KMS-11 (cell line): ENCODE data around the gene UBFD1.
"Not testable (repeated sequence)": the region's sequence is repeated elsewhere in the genome, so short reads cannot be mapped to it uniquely, and the experiment has no call there.

ENCODE experiments used
- H2AFZ ChIP-seq: fragments of 200-600 bp; sonication (generic); 2 replicates; pipeline ENCODE4 v1.6.1; 2016; ENCODE audit warnings: antibody characterized with exemption, mixed run types, low read depth
- H3K27ac ChIP-seq: fragments of 200-600 bp; sonication (generic); 2 replicates; pipeline ENCODE4 v1.6.1; 2016; ENCODE audit warnings: mild to moderate bottlenecking, mixed run types
- H3K27me3 ChIP-seq: fragments of 200-600 bp; sonication (generic); 2 replicates; pipeline ENCODE4 v1.6.1; 2017; ENCODE audit warnings: mild to moderate bottlenecking, low read depth, mixed run types, moderate library complexity; ENCODE audit not compliant: insufficient read depth
- H3K36me3 ChIP-seq: fragments of 200-600 bp; sonication (generic); 2 replicates; pipeline ENCODE4 v1.6.1; 2017; ENCODE audit warnings: mild to moderate bottlenecking, mixed run types; ENCODE audit not compliant: insufficient read depth
- H3K4me1 ChIP-seq: fragments of 200-600 bp; sonication (generic); 2 replicates; pipeline ENCODE4 v1.6.1; 2016; ENCODE audit warnings: mild to moderate bottlenecking, low read depth, mixed run types; ENCODE audit not compliant: poor library complexity, severe bottlenecking
- H3K4me2 ChIP-seq: fragments of 200-600 bp; sonication (generic); 2 replicates; pipeline ENCODE4 v1.7.0; 2016; ENCODE audit warnings: mild to moderate bottlenecking, mixed run types
- H3K4me3 ChIP-seq: fragments of 200-600 bp; sonication (generic); IDR thresholded peaks from 2 replicates; pipeline ENCODE4 v1.6.1; 2017; ENCODE audit warnings: low read depth, low read length, mixed read lengths; ENCODE audit not compliant: insufficient read depth
- H3K79me2 ChIP-seq: fragments of 200-600 bp; sonication (generic); 2 replicates; pipeline ENCODE4 v1.6.1; 2016; ENCODE audit warnings: low read depth, mixed run types; ENCODE audit not compliant: insufficient read depth
- H3K9ac ChIP-seq: fragments of 200-600 bp; sonication (generic); 2 replicates; pipeline ENCODE4 v1.6.1; 2016; ENCODE audit warnings: mild to moderate bottlenecking, mixed run types
- H4K20me1 ChIP-seq: fragments of 200-600 bp; sonication (generic); 2 replicates; pipeline ENCODE4 v1.6.1; 2016; ENCODE audit warnings: mild to moderate bottlenecking, mixed run types; ENCODE audit not compliant: insufficient read depth
- TF ChIP-seq, protein P1 (sequence below): fragments of 200-600 bp; sonication (generic); conservative IDR thresholded peaks from 2 replicates; pipeline ENCODE4 v1.6.1; 2017; ENCODE audit warnings: low read depth, mild to moderate bottlenecking, antibody characterized with exemption, low read length, moderate library complexity, mixed read lengths

UBFD1 gene

DNA sequence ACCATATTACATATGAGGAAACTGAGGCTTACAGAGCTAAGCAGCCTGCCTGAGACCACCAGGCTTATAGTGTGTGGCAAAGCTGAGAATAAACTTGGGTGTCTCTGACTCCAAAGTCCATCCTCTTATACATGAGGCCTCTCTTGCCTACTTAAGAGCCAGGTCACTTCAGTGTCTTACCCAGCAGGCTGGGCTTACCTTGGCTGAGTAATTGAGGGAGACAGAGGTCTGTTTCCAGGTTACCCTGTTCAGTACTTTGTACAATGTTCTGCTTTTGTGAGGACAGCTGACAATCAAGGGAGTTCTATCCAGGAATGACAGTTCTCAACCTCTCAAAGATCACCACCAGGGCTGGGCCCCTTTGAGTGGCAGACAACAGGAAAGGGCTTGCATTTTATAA lies 24.2 kb downstream of the UBFD1 start:
- H3K79me2 ChIP-seq = peaks cover 8% of the 10 kb centered on the region; the same call in 1 of the 2 replicates
- H3K27me3 ChIP-seq = no peaks in the 10 kb centered on the region
- H4K20me1 ChIP-seq = no peaks in the 10 kb centered on the region
- H3K4me3 ChIP-seq = no peak overlapping the region
- H3K9ac ChIP-seq = no peak overlapping the region
- H2AFZ ChIP-seq = no peak overlapping the region
- no peak overlapping the region for H3K4me2 ChIP-seq
- no peaks in the 10 kb centered on the region; the same call in 1 of the 2 replicates for H3K36me3 ChIP-seq
- TF ChIP-seq, protein P1, sequence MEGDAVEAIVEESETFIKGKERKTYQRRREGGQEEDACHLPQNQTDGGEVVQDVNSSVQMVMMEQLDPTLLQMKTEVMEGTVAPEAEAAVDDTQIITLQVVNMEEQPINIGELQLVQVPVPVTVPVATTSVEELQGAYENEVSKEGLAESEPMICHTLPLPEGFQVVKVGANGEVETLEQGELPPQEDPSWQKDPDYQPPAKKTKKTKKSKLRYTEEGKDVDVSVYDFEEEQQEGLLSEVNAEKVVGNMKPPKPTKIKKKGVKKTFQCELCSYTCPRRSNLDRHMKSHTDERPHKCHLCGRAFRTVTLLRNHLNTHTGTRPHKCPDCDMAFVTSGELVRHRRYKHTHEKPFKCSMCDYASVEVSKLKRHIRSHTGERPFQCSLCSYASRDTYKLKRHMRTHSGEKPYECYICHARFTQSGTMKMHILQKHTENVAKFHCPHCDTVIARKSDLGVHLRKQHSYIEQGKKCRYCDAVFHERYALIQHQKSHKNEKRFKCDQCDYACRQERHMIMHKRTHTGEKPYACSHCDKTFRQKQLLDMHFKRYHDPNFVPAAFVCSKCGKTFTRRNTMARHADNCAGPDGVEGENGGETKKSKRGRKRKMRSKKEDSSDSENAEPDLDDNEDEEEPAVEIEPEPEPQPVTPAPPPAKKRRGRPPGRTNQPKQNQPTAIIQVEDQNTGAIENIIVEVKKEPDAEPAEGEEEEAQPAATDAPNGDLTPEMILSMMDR = no peak
- H3K4me1 ChIP-seq = peaks cover 5% of the 10 kb centered on the region
- no peak overlapping the region; the same call in 1 of the 2 replicates for H3K27ac ChIP-seq

DNA sequence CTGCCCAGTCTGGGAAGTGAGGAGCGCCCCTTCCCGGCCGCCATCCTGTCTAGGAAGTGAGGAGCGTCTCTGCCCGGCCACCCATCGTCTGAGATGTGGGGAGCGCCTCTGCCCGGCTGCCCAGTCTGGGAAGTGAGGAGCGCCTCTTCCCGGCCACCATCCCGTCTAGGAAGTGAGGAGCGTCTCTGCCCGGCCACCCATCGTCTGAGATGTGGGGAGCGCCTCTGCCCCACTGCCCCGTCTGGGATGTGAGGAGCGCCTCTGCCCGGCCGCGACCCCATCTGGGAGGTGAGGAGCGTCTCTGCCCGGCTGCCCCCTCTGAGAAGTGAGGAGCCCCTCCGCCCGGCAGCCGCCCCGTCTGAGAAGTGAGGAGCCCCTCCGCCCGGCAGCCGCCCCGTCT lies 25.7 kb downstream of the UBFD1 start:
- not testable (repeated sequence) for H4K20me1 ChIP-seq, H3K27me3 ChIP-seq, H2AFZ ChIP-seq, H3K4me2 ChIP-seq, H3K4me3 ChIP-seq, H3K27ac ChIP-seq, H3K36me3 ChIP-seq, H3K4me1 ChIP-seq, H3K9ac ChIP-seq
- H3K79me2 ChIP-seq = peaks cover 22% of the 10 kb centered on the region

DNA sequence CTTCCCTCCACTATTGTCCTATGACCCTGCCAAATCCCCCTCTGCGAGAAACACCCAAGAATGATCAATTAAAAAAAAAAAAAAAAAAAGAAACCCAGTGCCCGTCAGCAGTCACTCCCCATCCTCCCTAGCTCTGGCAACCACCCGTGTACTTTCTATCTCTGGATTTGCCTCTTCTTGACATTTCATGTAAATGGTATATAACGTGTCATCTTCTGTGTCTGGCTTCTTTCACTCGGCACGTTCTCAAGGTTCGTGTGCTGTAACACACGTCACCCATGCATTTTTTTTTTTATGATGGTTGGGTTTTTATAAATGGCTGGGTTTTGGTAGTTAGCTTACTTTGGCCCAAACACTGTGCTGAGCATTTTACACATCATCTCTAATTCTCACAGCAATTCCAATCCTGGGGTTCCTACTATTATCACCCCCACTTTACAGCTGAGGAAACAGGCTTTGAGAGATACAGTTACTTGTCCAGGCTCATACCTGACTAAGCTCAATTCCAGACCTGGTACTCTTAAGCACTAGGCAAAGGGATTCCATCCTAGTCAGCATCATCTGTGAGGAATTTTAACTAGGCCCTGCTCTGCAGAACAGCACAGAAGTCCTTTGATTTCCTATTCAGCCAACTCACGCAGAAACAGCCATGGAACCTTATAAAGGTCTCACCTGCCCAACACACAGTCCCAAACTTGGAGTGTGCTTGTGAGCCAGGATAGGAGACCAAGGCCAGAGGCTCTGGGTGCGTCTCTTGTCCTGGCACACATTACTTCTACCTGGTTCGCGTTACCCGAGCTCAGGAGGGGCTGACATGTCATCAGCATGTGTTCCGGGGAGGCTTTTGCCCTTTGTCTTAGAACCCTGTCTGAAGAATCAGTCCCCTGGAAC lies 26.9 kb downstream of the UBFD1 start:
- no peaks in the 10 kb centered on the region for H3K27me3 ChIP-seq
- H3K4me1 ChIP-seq = peaks cover 5% of the 10 kb centered on the region
- H3K4me3 ChIP-seq = no peak overlapping the region
- no peaks in the 10 kb centered on the region; the same call in 1 of the 2 replicates for H3K36me3 ChIP-seq
- H2AFZ ChIP-seq = no peak overlapping the region
- TF ChIP-seq, protein P1 = no peak
- H4K20me1 ChIP-seq = no peaks in the 10 kb centered on the region
- H3K4me2 ChIP-seq = no peak overlapping the region
- H3K9ac ChIP-seq = no peak overlapping the region
- H3K79me2 ChIP-seq = peaks cover 34% of the 10 kb centered on the region
- H3K27ac ChIP-seq = no peak overlapping the region

DNA sequence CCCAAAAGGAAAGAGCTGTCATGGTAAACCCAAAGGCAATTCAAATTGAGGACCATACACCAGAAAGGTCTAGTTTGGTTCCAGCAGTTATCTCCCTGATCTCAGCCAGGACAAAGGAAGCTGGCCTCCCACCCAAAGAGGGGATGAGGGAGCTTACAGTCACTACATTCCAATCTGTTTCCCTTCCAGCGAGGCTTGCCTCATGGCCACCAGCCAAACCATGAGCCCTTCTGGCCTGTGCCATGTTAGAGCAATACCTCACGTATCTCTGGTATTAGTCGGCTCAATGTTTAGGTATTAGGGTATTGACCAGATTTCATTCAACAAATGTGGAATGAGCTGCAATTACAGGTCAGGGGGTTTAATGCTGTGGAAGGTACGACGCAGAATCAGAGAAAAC lies 30.2 kb downstream of the UBFD1 start:
- no peaks in the 10 kb centered on the region for H3K4me1 ChIP-seq
- no peaks in the 10 kb centered on the region for H3K27me3 ChIP-seq
- no peak overlapping the region for H3K4me2 ChIP-seq
- H4K20me1 ChIP-seq = 0 out of 2 replicates have a peak, but pooled peaks cover 6% of the 10 kb centered on the region
- TF ChIP-seq, protein P1 = no peak
- H2AFZ ChIP-seq = no peak overlapping the region
- H3K9ac ChIP-seq = no peak overlapping the region
- peaks cover 66% of the 10 kb centered on the region for H3K79me2 ChIP-seq
- H3K27ac ChIP-seq = no peak overlapping the region
- H3K36me3 ChIP-seq = no peaks in the 10 kb centered on the region; the same call in 1 of the 2 replicates
- no peak overlapping the region for H3K4me3 ChIP-seq

DNA sequence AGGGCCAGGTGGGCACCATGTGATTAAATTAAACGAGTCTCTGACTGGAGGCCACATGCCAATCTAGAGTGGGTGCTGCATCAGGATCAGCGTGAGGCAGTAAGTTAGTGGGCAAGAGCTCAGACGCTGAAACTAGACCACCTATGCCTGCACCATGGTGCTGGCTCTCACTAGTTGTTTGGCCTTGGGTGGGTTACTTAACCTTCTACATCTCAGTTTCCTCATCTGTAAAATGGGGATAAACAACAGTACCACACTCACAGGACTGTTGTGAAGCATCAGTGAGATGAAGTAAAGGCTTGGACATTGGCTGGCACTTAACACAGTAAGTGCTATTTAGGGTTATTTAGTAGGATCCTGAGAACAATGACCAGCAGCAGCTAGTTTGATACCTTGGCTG lies 32.7 kb downstream of the UBFD1 start:
- H3K9ac ChIP-seq = no peak overlapping the region
- H3K79me2 ChIP-seq = peaks cover 90% of the 10 kb centered on the region
- H3K4me1 ChIP-seq = peaks cover 16% of the 10 kb centered on the region
- TF ChIP-seq, protein P1 = no peak
- no peak overlapping the region for H3K4me2 ChIP-seq
- H2AFZ ChIP-seq = no peak overlapping the region
- H4K20me1 ChIP-seq = peaks cover 9% of the 10 kb centered on the region; the same call in 1 of the 2 replicates
- H3K36me3 ChIP-seq = no peaks in the 10 kb centered on the region; the same call in 1 of the 2 replicates
- no peak overlapping the region for H3K27ac ChIP-seq
- no peaks in the 10 kb centered on the region for H3K27me3 ChIP-seq
- H3K4me3 ChIP-seq = no peak overlapping the region
